OCI-LY7 (cell line): ENCODE results near the gene APPL2. TPM values are rescaled to one million over a fixed set of nuclear protein-coding genes. Genes with fewer than 3 reads are reported as not detected.

ENCODE experiments used
- BruUV-seq: library from RNA; stranded (reverse); fragments of 400-500 nt; replicated peaks from 2 replicates; lab custom pipeline; 2021; lab: Mats Ljungman, UMichigan
- CTCF ChIA-PET: fragments of 300-600 bp; sonication (Branson Sonifier 250); formaldehyde crosslinking; loops from one replicate; lab custom pipeline; 2022; ENCODE audit warnings: antibody characterized with exemption; ENCODE audit not compliant: unreplicated experiment; lab: Charles Lee
- POLR2A ChIA-PET: fragments of 300-600 bp; sonication (Branson Sonifier 250); formaldehyde crosslinking; loops from one replicate; lab custom pipeline; 2022; ENCODE audit warnings: antibody characterized with exemption; lab: Charles Lee
- DNase-seq: peaks from one replicate; pipeline ENCODE4 v3.0.0-alpha.2; 2015; ENCODE audit warnings: low spot score
- H2AFZ ChIP-seq: fragments of 200-600 bp; sonication (generic), shearing (Covaris generic); 2 replicates; pipeline ENCODE4 v1.6.1; 2014; ENCODE audit warnings: mild to moderate bottlenecking, antibody characterized with exemption, low read length, moderate library complexity
- H3K27ac ChIP-seq: fragments of 200-600 bp; sonication (generic); 2 replicates; pipeline ENCODE4 v1.5.1; 2014; ENCODE audit warnings: mixed run types, low read depth, mild to moderate bottlenecking, moderate library complexity, low read length, inconsistent platforms; ENCODE audit not compliant: poor library complexity, severe bottlenecking
- H3K36me3 ChIP-seq: fragments of 200-600 bp; sonication (generic); 2 replicates; pipeline ENCODE4 v1.6.1; 2014; ENCODE audit warnings: mild to moderate bottlenecking, antibody characterized with exemption, low read length, moderate library complexity, mixed read lengths; ENCODE audit not compliant: insufficient read depth
- H3K4me1 ChIP-seq: fragments of 200-600 bp; sonication (generic); 2 replicates; pipeline ENCODE4 v1.5.1; 2014; ENCODE audit warnings: mild to moderate bottlenecking, low read length; ENCODE audit not compliant: insufficient read depth, poor library complexity, severe bottlenecking
- H3K4me2 ChIP-seq: fragments of 200-600 bp; sonication (generic); 2 replicates; pipeline ENCODE4 v1.6.1; 2014; ENCODE audit warnings: mild to moderate bottlenecking, low read length
- H3K4me3 ChIP-seq: fragments of 200-600 bp; sonication (generic); 2 replicates; pipeline ENCODE4 v1.5.1; 2014; ENCODE audit warnings: mild to moderate bottlenecking, low read depth, low read length; ENCODE audit not compliant: poor library complexity, severe bottlenecking
- H3K79me2 ChIP-seq: fragments of 200-600 bp; sonication (generic); 2 replicates; pipeline ENCODE4 v1.6.1; 2016; ENCODE audit warnings: low read depth, mild to moderate bottlenecking, low read length, moderate library complexity, mixed read lengths; ENCODE audit not compliant: insufficient read depth
- H3K9me2 ChIP-seq: fragments of 200-600 bp; sonication (generic); 2 replicates; pipeline ENCODE4 v1.6.1; 2016; ENCODE audit warnings: mild to moderate bottlenecking, low read length, mixed read lengths; ENCODE audit not compliant: insufficient read depth
- H3K9me3 ChIP-seq: fragments of 200-600 bp; sonication (generic); 2 replicates; pipeline ENCODE4 v1.6.1; 2014; ENCODE audit warnings: mild to moderate bottlenecking, mixed run types, low read length, mixed read lengths
- H4K20me1 ChIP-seq: fragments of 200-600 bp; sonication (generic); 2 replicates; pipeline ENCODE4 v1.6.1; 2014; ENCODE audit warnings: mild to moderate bottlenecking, antibody characterized with exemption, low read length, moderate library complexity, mixed read lengths; ENCODE audit not compliant: insufficient read depth
- CTCF ChIP-seq: fragments of 200-600 bp; sonication (generic); conservative IDR thresholded peaks from 2 replicates; pipeline ENCODE4 v1.5.1; 2014; ENCODE audit warnings: mild to moderate bottlenecking, antibody characterized with exemption, low read length, moderate library complexity, mixed read lengths
- EZH2phosphoT487 ChIP-seq: fragments of 200-600 bp; sonication (generic); IDR thresholded peaks from 2 replicates; pipeline ENCODE4 v1.6.1; 2018; ENCODE audit warnings: low read depth, borderline replicate concordance, mild to moderate bottlenecking, mixed run types, antibody characterized with exemption, low read length, moderate library complexity, mixed read lengths
- intact Hi-C: fragments of 100-400 bp; cut with micrococcal nuclease; formaldehyde crosslinking; loops from one replicate; pipeline ENCODE4 v1.10.0; 2022; ENCODE audit not compliant: unreplicated experiment
- total RNA-seq, 2 experiments: library from RNA; depleted of rRNA in 1 of 2; stranded (reverse); fragments of >200 nt in 1 of 2; shearing (Covaris generic) in 1 of 2; gene quantifications; 2 replicates each; pipeline ENCODE4 v1.2.3, GENCODE V29; 2014 to 2022

APPL2 gene
- total RNA-seq, 2 experiments from 2014 or later: 18.8 to 29.1 TPM

- no peaks in the 10 kb centered on the region for H3K9me2 ChIP-seq
- no peaks in the 10 kb centered on the region for H3K79me2 ChIP-seq
- ChIA-PET CTCF (no interaction called here), POLR2A (no interaction called here)
- no peaks in the 10 kb centered on the region for H3K9me3 ChIP-seq
- no peak overlapping the region for H3K27ac ChIP-seq
- intact Hi-C loops: no loop called here
- no peak overlapping the region for H2AFZ ChIP-seq
- no peak for TF ChIP-seq CTCF
- TF ChIP-seq EZH2phosphoT487: no peak
- no peaks in the 10 kb centered on the region for H3K4me1 ChIP-seq
- no TSS peak for BruUV-seq
- H3K4me2 ChIP-seq: no peak overlapping the region
- no peaks in the 10 kb centered on the region; the same call in 1 of the 2 replicates for H3K36me3 ChIP-seq
- no peak for DNase-seq
- H3K4me3 ChIP-seq: no peak overlapping the region
- no peaks in the 10 kb centered on the region for H4K20me1 ChIP-seq
Measured at GRCh38 chr12:105209091-105209490, 26.9 kb downstream of the APPL2 start.

- BruUV-seq: no TSS peak
- intact Hi-C loops: no loop called here
Measured at GRCh38 chr12:105206686-105207374, 29.1 kb downstream of the APPL2 start.

More at GRCh38 chr12:105206686-105207374, 29.1 kb downstream of the APPL2 start:
- POLR2A ChIA-PET: interaction anchor here (0.7 kb wide), 2 partner anchors 15 to 25 kb away, joined by 3 to 4 read pairs; no protein-coding TSS in a partner anchor
- H3K36me3 ChIP-seq: peaks cover 4% of the 10 kb centered on the region
- no peaks in the 10 kb centered on the region for H3K79me2 ChIP-seq
- DNase-seq: no peak
- no peaks in the 10 kb centered on the region for H3K9me2 ChIP-seq
- no peak overlapping the region for H3K4me3 ChIP-seq
- no peak overlapping the region for H2AFZ ChIP-seq
- TF ChIP-seq CTCF (no peak), EZH2phosphoT487 (no peak)
- H3K4me1 ChIP-seq: no peaks in the 10 kb centered on the region
- no peak overlapping the region for H3K27ac ChIP-seq
- H4K20me1 ChIP-seq: no peaks in the 10 kb centered on the region
- no peaks in the 10 kb centered on the region for H3K9me3 ChIP-seq
- CTCF ChIA-PET: no interaction called here
- H3K4me2 ChIP-seq: no peak overlapping the region
